Large intestine (tissue), 3 donors: ENCODE data around the gene COL18A1. TPM values are rescaled to one million over a fixed set of nuclear protein-coding genes. Genes with fewer than 3 reads are reported as not detected.

Experiments
- DNase-seq, 2 donors: peaks; one replicate each; pipeline versions ENCODE4 v3.0.0 to v3.0.0-alpha.2; 2013
- H3K27ac ChIP-seq: one replicate; pipeline ENCODE4 v1.5.1; 2013; ENCODE audit warnings: low read length
- H3K27me3 ChIP-seq: 2 replicates; pipeline ENCODE4 v1.6.1; 2013; ENCODE audit warnings: low read length; ENCODE audit not compliant: control insufficient read depth, insufficient read depth
- H3K36me3 ChIP-seq: 2 replicates; pipeline ENCODE4 v1.6.1; 2013; ENCODE audit warnings: low read length; ENCODE audit not compliant: control insufficient read depth, insufficient read depth
- H3K4me1 ChIP-seq: one replicate; pipeline ENCODE4 v1.6.1; 2013; ENCODE audit warnings: low read length; ENCODE audit not compliant: control insufficient read depth, insufficient read depth
- H3K4me3 ChIP-seq: one replicate; pipeline ENCODE4 v1.5.1; 2013; ENCODE audit warnings: low read length
- H3K9me3 ChIP-seq: one replicate; pipeline ENCODE4 v1.6.1; 2013; ENCODE audit warnings: mild to moderate bottlenecking, low read depth, low read length, moderate library complexity; ENCODE audit not compliant: control insufficient read depth
- WGBS: methylation state at CpG from one replicate; pipeline ENCODE4 v1.1.5; 2013; ENCODE audit warnings: low lambda C conversion rate; ENCODE audit not compliant: insufficient coverage; 5-methylcytosine and 5-hydroxymethylcytosine counted together
- polyA plus RNA-seq: library from polyadenylated mRNA; unstranded; fragments of 120-200 nt; gene quantifications from one replicate; pipeline ENCODE4 v1.2.1, GENCODE V29; 2013

The COL18A1 gene
- polyA plus RNA-seq, 1 donor = 44.4 TPM

DNA sequence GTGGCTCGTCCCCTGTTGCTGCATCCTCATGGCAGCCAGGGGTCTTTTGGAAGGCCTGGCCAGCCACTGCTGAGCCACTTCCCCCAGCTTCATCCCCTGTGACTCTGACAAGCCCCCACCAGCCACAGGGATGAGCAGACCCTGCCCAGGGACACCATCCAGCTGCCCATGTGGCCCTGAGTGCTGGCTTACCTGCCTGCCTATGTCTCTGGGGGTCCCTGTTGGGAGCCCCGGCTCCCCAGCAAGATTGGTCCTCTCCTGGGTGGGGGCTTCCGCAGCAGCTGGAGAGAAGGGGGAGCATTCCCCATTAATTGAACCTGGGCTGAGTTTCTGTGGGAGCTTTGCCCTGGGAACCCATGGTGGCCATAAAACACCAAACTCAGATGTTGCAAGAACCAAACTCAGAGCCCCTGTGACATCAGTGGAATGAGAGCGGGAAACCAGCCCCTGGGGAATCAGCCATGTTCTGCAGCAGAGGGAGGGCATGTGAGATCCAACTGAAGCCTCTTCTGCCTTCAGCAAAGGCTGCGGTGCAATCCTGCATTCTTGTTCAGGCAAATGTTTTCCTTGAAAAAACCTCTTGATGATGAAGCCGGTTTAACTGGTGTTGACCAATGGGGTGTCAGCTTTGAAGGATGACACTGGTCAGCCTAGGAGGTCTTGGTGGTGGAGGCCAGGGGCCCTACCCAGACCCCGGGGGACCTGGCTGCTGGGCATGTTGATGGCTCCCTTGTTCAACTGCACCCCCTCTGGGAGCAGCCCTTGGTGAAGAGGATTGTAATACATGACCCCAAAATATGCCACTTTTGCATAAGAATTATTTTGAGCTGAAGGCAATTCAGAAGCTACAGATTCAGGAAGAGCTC is 28.3 kb upstream of the COL18A1 start:
- no peak for DNase-seq
- no CpG with 5 or more reads among the region's 7 CpGs for WGBS
- H3K4me1 ChIP-seq = no peaks in the 10 kb centered on the region

DNA sequence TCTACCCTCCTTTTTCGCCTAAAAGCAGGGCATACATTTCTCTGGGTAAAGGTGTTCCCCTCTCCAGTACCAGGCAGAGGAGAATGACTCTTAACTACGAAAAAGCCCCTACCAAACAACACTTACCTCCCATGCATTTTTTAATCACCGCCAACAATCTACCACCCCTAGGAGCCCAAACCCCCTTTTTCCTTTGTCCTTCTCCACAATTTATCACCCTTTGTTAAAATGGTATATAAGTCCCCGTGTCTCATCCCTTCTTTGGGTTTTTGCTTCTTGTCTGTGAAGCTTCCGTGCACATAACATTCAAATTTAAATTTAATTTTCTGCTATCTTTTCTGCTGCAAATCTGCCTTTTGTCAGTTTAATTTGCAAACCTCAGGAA is 27.6 kb upstream of the COL18A1 start:
- H3K36me3 ChIP-seq = no peaks in the 10 kb centered on the region
- WGBS = 92% methylated on average over 4 of the region's 5 CpGs
- H3K4me1 ChIP-seq = no peaks in the 10 kb centered on the region
- H3K4me3 ChIP-seq = no peak overlapping the region
- DNase-seq = no peak
- no peak overlapping the region for H3K27ac ChIP-seq
- peaks cover 3% of the 10 kb centered on the region for H3K27me3 ChIP-seq
- H3K9me3 ChIP-seq = peaks cover 4% of the 10 kb centered on the region

More for the DNA sequence above, 28.3 kb upstream of the COL18A1 start:
- H3K27ac ChIP-seq = no peak overlapping the region
- no peaks in the 10 kb centered on the region for H3K36me3 ChIP-seq
- H3K9me3 ChIP-seq = peaks cover 4% of the 10 kb centered on the region
- H3K4me3 ChIP-seq = no peak overlapping the region
- H3K27me3 ChIP-seq = peaks cover 3% of the 10 kb centered on the region

DNA sequence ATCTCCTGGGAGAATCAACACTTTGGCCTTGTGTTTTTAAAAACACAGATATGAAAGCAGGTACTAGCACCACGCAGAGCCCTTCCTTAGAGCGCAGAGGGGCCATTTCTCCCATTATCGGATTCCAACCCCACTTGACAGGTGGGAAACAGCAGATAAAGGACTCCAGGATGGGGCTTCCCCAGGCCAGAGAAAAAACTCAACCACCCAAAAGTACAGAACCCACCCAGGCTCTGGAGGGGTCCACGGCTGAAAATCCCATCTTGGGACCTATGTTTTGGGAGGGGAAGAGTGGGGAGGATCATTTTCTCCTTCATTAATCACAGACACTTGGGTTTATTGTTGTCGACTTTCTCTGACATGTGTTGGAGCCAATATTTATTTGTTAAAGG is 27.1 kb upstream of the COL18A1 start:
- H3K27me3 ChIP-seq = peaks cover 3% of the 10 kb centered on the region
- no CpG with 5 or more reads among the region's 5 CpGs for WGBS

DNA sequence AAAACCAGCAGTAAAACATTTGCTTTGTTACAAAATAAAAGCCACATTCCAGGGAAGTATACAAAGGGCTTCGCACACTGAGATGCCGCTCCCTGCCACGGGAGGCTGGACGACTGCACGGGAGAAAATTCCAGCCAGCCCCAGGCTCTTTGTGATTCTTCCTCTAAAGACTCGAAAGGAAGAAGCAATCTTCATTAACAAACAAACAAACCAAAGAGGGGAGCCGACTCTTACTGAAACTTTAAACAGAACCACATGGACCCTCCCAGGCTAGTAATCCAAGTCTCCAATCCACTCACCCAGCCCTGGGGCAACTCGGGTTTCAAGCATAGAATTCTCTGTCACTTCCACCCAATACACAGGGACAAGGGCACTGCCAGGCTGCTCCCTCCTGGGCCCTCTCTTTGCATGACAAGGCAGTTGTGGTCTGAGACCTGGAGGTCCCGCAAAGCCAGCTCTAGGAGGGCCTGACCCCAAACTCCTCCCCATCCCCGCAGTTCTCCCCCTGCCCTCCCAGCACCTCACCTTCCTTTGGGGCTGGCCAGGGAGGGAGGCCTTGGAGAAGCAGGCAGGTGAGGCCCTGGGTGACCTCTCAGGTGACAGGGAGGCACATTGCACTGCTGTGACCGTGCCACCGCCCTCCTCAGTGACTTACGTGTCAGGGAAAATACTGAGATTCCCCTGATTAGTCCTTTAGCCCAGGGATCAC is 26.6 kb upstream of the COL18A1 start:
- Histone ChIP-seq H3K4me1 (no peaks in the 10 kb centered on the region), H3K27me3 (peaks cover 3% of the 10 kb centered on the region), H3K27ac (no peak overlapping the region), H3K4me3 (no peak overlapping the region), H3K9me3 (no peaks in the 10 kb centered on the region), H3K36me3 (no peaks in the 10 kb centered on the region)
- WGBS = 20% methylated on average over 1 of the region's 13 CpGs
- no peak for DNase-seq

More for the DNA sequence above, 27.1 kb upstream of the COL18A1 start:
- peaks cover 3% of the 10 kb centered on the region for H3K9me3 ChIP-seq
- no peak for DNase-seq
- no peaks in the 10 kb centered on the region for H3K36me3 ChIP-seq
- H3K4me3 ChIP-seq = no peak overlapping the region
- no peaks in the 10 kb centered on the region for H3K4me1 ChIP-seq
- no peak overlapping the region for H3K27ac ChIP-seq

GRCh38 chr21:45379171-45379900 is 25.6 kb upstream of the COL18A1 start:
- no peak for DNase-seq
- peaks cover 5% of the 10 kb centered on the region for H3K27me3 ChIP-seq
- no peaks in the 10 kb centered on the region for H3K4me1 ChIP-seq
- no peaks in the 10 kb centered on the region for H3K36me3 ChIP-seq
- no peak overlapping the region for H3K4me3 ChIP-seq
- no peak overlapping the region for H3K27ac ChIP-seq
- no peaks in the 10 kb centered on the region for H3K9me3 ChIP-seq
- no CpG with 5 or more reads among the region's 21 CpGs for WGBS

DNA sequence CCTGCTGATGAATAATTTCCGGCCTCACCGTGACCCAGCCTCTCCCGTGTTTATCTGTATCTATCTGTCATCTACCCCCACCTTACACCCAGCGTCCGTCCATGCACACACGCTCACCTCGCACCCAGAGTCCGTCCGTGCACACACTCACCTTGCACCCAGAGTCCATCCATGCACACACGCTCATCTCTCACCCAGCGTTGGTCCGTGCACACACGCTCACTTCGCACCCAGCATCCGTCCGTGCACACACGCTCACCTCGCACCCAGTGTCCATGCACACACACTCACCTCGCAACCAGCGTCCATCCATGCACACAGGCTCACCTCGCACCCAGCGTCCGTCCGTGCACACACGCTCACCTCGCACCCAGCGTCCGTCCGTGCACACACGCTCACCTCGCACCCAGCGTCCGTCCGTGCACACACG is 25.0 kb upstream of the COL18A1 start:
- 67% methylated on average over 3 of the region's 35 CpGs for WGBS
- H3K4me1 ChIP-seq = peaks cover under 1% of the 10 kb centered on the region
- DNase-seq = no peak
- no peaks in the 10 kb centered on the region for H3K9me3 ChIP-seq
- H3K27me3 ChIP-seq = peaks cover 5% of the 10 kb centered on the region
- no peaks in the 10 kb centered on the region for H3K36me3 ChIP-seq
- H3K4me3 ChIP-seq = no peak overlapping the region
- H3K27ac ChIP-seq = no peak overlapping the region

GRCh38 chr21:45380566-45380965 is 24.4 kb upstream of the COL18A1 start:
- WGBS = no CpG with 5 or more reads among the region's 30 CpGs
- peaks cover 3% of the 10 kb centered on the region for H3K4me1 ChIP-seq
- peaks cover 5% of the 10 kb centered on the region for H3K27me3 ChIP-seq
- H3K4me3 ChIP-seq = no peak overlapping the region
- no peak overlapping the region for H3K27ac ChIP-seq
- DNase-seq = no peak
- H3K36me3 ChIP-seq = no peaks in the 10 kb centered on the region
- H3K9me3 ChIP-seq = no peaks in the 10 kb centered on the region

DNA sequence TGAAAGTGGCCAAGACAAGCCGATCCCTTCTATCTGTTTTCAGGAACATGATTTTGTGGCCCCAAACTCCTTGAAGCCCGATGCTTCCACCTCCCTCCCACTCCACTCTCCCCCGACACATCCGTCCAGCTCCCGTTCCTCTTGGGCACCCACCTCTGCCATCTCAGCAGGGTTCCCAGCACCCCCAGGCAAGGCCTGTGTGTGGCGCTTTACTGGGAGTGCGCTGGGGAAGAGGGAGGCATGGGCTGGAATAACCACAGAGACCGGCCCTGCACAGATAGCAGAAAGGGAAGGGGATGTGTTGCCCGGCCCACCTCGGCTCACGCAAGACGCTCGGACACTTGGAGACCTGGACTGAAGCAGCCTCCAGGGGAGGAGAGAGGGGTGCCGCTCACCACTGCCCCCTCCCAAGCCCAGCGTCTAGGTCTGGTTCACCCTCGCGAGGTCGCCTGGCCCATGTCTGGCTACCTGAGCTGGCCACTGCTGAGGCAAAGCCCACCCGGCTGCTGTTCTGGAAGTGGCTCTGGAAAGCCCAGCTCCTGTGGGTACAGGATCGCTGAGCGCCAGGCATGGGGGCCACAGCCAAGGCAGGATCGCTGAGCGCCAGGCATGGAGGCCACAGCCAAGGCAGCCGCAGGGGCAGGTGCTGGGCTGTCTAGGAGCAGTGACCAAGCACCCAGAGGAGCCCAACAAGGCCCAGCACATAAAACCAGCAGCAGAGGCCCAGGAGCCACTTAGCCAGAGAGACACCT is 23.8 kb upstream of the COL18A1 start:
- 100% methylated on average over 1 of the region's 24 CpGs for WGBS
- H3K4me3 ChIP-seq = no peak overlapping the region

DNA sequence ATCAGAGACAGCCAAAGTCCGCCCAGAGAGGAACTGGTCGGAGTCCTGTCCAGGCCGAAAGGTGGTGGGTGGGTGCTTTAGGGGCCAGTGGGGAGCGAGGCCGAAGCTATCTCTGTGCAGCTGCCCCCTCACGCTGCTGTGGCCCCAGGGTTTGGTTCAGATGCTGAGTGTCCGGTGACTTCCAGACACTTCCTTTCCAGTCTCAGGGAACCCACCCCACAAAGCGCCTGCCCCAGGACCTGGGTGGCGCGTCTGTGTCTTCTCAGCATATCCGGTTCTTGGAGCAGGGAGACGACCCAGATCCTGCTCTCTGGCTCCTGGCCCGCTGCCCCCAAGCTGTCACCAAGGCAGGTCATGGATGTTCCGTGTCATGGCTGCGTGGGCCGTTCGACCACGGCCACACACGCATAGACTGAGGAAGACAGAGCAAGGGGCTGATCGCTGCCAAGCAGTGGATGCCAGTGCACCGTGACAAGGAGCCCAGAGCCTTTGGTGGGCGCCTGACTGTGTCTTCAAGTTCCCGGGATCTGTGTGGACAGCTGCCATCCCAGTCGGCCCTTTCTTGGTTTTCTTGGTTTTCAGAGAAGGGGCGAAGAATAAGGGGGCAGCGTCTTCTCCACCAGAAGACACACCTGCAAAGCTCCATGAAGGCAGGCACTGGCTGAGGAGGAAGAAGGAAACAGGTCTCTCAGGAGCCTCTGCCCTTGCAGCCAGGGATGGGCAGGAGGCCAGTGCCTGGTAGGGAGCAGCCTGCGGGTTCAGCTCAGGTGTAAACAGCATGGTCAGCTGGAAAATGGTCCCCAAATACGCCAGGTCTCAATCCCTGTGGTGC is 22.9 kb upstream of the COL18A1 start:
- WGBS = no CpG with 5 or more reads among the region's 28 CpGs
- H3K9me3 ChIP-seq = no peaks in the 10 kb centered on the region
- no peak for DNase-seq

More for the DNA sequence above, 23.8 kb upstream of the COL18A1 start:
- Histone ChIP-seq H3K4me1 (peaks cover 3% of the 10 kb centered on the region), H3K36me3 (no peaks in the 10 kb centered on the region), H3K27me3 (peaks cover 5% of the 10 kb centered on the region), H3K9me3 (no peaks in the 10 kb centered on the region), H3K27ac (no peak overlapping the region)
- no peak for DNase-seq

More for the DNA sequence above, 22.9 kb upstream of the COL18A1 start:
- peaks cover 3% of the 10 kb centered on the region for H3K4me1 ChIP-seq
- no peaks in the 10 kb centered on the region for H3K36me3 ChIP-seq
- H3K4me3 ChIP-seq = no peak overlapping the region
- peaks cover 5% of the 10 kb centered on the region for H3K27me3 ChIP-seq
- no peak overlapping the region for H3K27ac ChIP-seq
